K562 (cell line): ENCODE measurements around the gene GNAZ.

ENCODE experiments used
- EP300 ChIP-seq: IDR thresholded peaks from 2 replicates; pipeline ENCODE4 v1.6.1; 2012; ENCODE audit warnings: low read length, improper control_type of control experiment
- HMG20B ChIP-seq: fragments of 250-450 bp; sonication (Bioruptor Pico); IDR thresholded peaks from 2 replicates; pipeline ENCODE4 v1.5.0; 2021; ENCODE audit warnings: mild to moderate bottlenecking

DNA sequence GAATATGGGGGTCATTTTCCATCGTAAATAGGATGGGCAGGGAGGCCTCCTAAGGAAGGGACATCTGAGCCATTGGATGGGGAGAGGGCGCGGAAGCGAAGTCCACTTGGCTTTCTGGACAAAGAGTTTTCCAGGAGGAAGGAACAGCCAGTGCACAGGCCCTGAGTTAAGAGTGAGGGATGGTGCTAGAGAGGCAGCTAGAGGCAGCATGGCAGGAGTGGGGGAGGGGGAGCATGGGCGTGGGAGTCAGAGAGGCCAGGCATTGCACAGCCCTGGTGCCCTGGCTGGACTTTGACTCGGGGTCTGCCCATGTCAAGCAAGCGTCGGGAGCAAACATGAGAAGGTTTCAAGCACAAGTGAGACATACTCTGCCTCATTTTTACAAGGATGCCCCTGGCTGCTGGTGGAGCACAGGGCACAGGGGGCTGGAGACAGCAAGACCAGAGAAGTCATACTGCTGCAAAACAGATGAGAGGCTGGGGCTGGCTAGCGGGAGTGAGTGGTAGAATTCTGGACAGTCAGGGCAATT lies 9.0 kb downstream of the GNAZ start:
- TF ChIP-seq HMG20B (CRISPR knock-in tag) (no peak), EP300 (no peak)
